GM12865 (cell line): ENCODE results near the gene KLF7.

ENCODE experiments used
- DNase-seq: peaks from one replicate; pipeline ENCODE4 v3.0.0; 2010; ENCODE audit warnings: low read depth
- H3K4me3 ChIP-seq: 2 replicates; pipeline ENCODE4 v1.5.1; 2011; ENCODE audit warnings: mild to moderate bottlenecking, low read depth, low read length, control low read depth
- TF ChIP-seq, protein P1 (sequence below): IDR thresholded peaks from 2 replicates; pipeline ENCODE4 v1.5.1; 2011; ENCODE audit warnings: low read length, control low read depth, low read depth, inconsistent platforms; ENCODE audit not compliant: insufficient read depth; ENCODE audit errors: missing control alignments

Gene KLF7

GRCh38 chr2:207055257-207055656, 110.5 kb downstream of the KLF7 start:
- TF ChIP-seq, protein P1, sequence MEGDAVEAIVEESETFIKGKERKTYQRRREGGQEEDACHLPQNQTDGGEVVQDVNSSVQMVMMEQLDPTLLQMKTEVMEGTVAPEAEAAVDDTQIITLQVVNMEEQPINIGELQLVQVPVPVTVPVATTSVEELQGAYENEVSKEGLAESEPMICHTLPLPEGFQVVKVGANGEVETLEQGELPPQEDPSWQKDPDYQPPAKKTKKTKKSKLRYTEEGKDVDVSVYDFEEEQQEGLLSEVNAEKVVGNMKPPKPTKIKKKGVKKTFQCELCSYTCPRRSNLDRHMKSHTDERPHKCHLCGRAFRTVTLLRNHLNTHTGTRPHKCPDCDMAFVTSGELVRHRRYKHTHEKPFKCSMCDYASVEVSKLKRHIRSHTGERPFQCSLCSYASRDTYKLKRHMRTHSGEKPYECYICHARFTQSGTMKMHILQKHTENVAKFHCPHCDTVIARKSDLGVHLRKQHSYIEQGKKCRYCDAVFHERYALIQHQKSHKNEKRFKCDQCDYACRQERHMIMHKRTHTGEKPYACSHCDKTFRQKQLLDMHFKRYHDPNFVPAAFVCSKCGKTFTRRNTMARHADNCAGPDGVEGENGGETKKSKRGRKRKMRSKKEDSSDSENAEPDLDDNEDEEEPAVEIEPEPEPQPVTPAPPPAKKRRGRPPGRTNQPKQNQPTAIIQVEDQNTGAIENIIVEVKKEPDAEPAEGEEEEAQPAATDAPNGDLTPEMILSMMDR = no peak
- H3K4me3 ChIP-seq = no peak overlapping the region
- no peak for DNase-seq

- H3K4me3 ChIP-seq = no peak overlapping the region
- DNase-seq = no peak
These were observed 111.2 kb downstream of the KLF7 start for GRCh38 chr2:207054521-207054920.

DNA sequence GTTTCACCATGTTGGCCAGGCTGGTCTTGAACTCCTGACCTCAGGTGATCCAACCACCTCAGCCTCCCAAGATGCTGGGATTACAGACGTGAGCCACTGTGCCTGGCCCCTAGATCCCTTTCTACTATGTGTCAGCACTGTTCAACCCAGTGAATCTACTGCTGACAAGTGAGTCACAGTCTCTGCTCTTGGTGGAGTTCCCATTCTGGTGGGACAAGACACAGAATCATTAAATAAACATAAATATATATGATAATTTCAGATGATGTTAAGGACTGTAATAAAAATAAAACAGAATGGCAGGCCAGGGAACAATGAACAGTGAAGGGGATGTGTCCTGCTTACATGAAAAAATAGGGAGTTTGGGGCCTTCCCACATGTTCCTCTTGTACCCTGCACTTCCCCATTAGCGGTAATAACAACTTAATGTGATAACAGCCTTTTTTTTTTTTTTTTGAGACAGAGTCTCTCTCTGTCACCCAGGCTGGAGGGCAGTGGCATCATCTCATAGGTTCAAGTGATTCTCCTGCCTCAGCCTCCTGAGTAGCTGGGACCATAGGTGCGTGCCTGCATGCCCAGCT, 114.3 kb downstream of the KLF7 start:
- TF ChIP-seq, protein P1 = no peak
- no peak for DNase-seq
- no peak overlapping the region for H3K4me3 ChIP-seq

More at GRCh38 chr2:207054521-207054920, 111.2 kb downstream of the KLF7 start:
- TF ChIP-seq, protein P1 = no peak

DNA sequence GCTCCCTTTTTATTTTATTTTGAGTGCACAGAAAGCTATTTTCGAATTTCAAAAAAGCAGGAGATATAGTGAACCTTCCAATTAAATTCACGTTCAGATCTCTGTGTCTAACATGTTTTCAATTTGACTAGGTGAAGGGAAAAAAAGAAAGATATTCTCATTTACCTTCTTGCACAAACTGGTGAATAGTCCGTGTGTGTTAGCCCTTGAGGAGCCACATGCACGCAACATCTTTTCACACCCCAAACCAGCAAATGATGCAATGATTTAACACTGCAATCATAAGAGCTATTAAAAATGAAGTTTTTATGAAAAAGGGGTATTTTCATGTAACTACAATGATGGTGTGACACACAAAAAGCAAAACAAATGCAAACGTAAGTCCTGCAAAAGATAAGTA, 116.6 kb downstream of the KLF7 start:
- H3K4me3 ChIP-seq = no peak overlapping the region
- TF ChIP-seq, protein P1 = no peak
- no peak for DNase-seq

GRCh38 chr2:207048416-207048815, 117.3 kb downstream of the KLF7 start:
- TF ChIP-seq, protein P1 = no peak
- no peak for DNase-seq
- H3K4me3 ChIP-seq = no peak overlapping the region

GRCh38 chr2:207046724-207047123, 119.0 kb downstream of the KLF7 start:
- TF ChIP-seq, protein P1 = peak; percentile 3
- DNase-seq = peak; percentile 29
- no peak overlapping the region for H3K4me3 ChIP-seq

GRCh38 chr2:207045531-207045930, 120.2 kb downstream of the KLF7 start:
- TF ChIP-seq, protein P1 = no peak
- no peak overlapping the region for H3K4me3 ChIP-seq
- no peak for DNase-seq
